GM19351 (cell line): ENCODE results near the gene MYPN.

Source experiments
- ATAC-seq: cut with Tn5 transposase; IDR thresholded peaks from one replicate; pipeline ENCODE4 v1.9.1; 2021; ENCODE audit warnings: mild to moderate bottlenecking, moderate library complexity; ENCODE audit not compliant: unreplicated experiment

Gene MYPN

DNA sequence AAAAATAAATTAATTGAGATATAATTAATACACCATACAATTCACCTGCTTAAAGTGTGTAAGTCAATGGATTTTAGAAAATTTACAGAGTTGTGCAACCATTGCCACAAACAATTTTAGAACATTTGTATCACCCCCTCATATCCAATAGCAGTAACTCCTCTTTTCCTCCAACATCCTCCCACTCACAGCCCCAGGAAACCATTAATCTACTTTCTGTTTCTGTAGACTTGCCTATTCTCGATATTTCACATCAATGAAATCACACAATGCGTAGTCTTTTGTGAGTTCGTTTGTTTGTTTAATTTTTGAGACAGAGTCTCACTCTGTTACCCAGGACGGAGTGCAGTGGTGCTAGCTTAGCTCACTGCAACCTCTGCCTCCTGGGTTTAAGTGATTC is 20.5 kb upstream of the MYPN start:
- no peak for ATAC-seq

DNA sequence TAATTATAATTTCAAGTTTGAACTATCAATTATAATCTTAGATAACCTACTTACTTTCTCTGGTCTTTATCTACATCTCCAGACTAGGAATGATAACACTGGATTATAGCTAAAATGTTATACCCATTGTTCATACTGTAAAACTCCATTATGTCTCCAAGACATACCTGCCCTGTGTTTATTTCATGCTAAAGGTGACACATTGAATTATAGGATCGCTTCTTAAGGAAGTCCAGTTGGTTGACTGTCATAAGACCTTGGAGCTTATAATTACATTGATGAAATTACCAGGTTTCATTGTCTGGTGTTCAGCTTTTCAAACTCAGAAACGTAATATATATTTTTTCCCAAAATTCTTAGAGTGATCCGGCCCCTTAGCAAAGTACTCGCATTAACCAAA is 18.7 kb upstream of the MYPN start:
- ATAC-seq = no peak

DNA sequence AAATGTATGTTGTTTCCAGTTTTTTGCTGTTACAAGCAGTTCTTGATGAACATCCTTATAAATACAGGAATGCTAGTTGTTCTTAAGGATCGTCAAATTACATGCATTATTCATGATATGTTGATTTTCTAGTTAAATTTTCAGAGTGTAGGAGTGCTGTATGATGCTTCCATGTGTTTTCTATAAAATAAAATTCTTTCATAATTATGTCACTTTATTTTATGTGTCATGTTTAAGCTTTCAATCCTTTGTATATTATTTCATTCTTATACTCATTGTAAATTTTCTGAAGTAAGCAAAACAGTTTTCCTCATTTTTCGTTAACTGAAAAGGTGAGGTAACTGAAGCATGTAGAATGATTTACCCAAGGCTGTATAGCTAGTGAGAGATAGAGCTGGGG is 16.8 kb upstream of the MYPN start:
- no peak for ATAC-seq

DNA sequence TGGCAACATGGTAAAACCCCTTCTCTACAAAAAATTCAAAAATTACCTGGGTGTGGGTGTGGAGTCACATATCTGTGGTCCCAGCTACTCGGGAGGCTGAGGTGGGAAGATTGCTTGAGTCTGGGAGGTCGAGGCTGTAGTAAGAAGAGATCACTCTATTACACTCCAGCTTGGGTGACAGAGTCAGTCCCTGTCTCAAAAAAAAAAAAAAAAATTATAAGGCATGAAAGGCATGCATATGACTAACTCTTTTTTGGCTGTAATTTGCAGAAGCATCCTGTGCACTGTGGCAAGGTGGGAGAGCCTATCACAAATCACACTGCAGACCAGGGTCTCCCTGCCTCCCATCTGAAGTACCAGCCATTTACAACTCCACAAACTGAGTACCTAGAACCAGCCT is 14.1 kb upstream of the MYPN start:
- ATAC-seq = no peak

DNA sequence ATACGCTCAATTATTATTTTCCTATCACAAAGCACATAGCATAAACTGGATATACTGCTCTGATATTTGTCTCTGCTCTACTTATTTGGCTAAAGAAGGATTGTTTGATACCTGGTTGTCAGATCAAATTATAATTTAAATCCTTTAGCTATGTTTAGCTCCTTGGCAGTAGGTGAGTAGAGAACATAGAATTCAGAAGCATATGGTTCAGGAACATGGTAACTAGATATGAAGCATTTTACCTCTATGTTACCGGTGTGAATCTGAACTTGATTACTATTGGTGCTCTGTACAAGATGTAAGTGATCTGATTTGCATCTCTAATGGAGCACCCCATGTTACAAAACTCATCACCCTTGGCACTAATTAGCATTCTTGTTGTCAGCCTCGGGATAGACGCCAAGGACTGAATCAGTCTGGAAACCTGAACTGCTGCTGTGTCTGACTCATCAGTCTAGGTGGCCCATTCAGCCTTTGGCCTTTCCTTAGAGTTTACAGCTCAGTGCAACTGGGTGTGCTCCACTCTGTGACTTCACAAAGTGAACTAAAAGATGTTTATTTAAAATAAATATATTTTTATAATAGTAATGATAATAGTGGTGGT is 12.3 kb upstream of the MYPN start:
- no peak for ATAC-seq

DNA sequence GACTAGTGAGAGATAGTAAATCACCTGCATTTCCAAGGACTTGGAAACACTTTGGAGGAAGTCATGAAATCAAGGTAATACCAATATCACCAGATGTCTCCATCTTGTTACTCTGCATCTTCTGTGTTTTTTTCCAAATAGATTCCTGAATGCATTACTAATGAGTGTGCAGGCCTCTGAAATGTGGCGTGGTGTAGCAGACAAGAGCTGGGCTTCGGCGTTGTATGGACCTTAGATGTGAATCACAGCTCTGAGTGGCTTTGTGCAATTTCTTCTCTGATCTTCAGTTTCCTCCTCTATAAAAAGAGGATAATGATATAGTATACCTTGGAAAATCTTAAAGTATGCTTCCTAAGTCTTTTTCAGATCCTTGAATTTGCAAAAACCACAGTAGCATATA is 9.6 kb upstream of the MYPN start:
- no peak for ATAC-seq

DNA sequence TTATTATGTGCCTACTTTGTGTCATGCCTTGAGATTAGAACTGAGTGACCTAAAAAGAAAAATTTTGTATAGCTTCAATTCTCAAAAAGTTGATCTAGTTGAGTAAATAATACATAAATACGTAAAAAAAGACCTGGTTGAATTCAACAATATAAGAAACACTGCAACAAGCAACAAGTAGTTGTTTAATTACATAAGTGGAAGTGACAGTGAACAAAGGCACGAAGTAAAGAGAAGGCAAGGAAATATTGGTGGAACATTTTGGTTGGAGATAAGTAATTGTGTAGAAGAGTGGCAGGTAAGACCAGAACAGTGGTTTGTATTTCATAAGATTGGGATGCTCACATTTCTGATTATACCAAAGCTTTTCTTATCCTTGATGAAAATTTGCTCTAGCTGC is 8.2 kb upstream of the MYPN start:
- ATAC-seq = no peak

DNA sequence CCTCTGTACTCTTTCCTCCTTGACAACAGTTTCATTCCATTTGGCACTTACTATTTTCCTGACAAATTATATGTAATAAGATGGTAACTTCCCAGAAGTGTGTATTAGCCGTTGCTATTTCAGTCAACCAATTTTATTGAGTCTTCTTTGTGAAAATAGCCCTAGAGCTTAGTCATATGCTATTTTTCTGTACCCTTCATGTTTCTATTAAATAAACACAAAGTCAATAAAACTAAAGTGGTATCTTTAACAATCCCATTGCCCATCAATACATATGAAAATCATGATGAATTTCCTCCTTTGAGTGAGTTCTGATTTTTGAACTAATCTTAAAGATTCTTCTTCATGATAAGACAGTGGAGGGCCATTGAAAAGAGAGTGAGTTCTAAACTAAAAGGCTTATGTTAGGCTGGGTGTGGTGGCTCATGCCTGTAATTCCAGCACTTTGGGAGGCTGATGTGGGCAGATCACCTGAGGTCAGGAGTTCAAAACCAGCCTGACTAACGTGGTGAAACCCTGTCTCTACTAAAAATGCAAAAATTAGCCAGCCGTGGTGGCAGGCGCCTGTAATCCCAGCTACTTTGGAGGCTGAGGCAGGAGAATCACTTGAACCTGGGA is 5.9 kb upstream of the MYPN start:
- ATAC-seq = no peak

DNA sequence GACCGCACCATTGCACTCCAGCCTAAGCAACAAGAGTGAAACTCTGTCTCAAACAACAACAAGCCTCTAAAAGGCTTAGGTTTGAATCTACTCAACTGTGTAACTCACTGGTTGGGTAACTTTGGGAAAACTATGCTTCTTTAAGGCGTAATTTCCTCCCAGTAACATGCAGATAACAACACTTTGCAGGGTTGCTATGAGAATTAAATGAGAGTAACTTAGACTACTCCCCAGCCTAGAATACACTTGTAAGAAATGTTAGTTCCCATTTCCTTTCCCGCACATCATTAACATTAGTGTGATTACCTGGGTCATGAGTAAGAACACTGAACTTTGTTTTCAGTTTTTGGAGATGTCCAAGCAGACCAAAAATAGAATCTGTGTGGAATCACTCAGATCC is 5.4 kb upstream of the MYPN start:
- no peak for ATAC-seq

DNA sequence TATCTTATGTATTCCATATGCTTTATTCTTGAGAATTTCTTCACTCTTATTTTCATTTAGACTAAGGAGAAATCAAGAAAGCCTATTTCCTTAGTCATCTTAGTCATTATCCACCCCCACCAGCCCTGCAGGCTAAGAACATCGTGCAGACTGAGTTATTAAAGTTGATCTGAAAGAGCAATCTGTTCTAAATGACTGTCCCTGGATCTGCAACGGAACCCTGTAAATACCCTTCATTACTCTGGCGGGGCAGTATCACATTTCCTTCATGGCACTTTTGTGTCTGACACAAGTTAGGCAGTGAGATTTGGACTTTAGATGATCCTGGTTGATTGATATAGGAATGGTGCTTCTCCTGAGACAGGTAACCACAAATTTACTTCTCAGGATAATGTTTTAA is 3.5 kb upstream of the MYPN start:
- ATAC-seq = no peak

DNA sequence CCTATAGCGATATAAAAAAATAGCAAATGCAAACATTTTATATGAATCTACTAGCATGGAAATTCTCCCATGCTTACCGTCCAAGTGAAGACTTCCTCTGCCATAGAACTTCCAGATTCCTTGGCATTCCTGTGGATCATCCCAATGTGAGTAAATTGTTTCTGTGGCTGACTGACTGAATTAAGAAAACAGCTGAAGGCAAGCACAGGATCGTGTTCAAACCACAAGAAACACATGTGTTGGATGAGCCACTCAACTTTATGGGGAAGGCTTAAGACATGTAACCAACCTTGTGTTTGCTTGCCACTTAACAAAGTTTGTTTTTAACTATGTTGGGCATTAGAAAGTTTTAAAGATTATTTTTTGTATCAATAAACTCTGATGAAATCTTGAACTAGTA is 2.6 kb upstream of the MYPN start:
- no peak for ATAC-seq

DNA sequence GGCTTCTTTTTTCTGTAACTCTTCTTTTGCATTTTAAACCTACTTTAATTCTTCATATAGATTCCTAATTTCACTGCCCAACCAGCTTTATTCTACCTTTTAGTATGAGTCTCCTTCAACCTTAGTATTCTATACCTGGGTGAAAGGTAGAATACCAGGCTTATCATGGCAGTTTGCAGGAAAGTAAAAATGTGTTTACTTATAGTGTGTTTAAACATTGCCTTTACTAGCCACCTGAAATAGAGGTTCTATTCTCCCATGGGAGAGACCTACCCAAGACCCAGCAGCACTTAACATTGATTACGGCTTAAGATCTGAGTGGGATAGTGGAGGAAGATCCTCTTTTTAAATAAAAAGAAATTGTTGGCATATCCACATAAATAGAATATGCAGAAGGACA is 1.6 kb upstream of the MYPN start:
- no peak for ATAC-seq

DNA sequence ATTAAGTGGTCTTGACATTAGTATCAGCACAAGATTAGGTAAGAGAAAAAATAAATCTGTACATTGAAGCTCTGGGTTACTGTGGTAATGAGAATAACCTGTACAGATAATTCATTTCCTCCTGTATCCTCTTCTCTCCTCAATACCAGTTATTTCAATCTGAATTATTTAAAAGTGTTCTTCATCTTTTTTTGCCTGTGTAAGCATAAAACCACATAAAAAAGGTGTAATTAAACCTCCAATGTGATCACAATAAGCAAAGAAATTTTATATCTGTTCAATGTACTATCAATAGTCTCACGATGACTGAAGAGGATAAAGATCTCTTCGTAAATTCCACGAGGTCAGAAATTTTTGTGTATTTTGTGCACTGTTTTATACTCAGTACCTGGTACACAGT is 1.2 kb upstream of the MYPN start:
- no peak for ATAC-seq

DNA sequence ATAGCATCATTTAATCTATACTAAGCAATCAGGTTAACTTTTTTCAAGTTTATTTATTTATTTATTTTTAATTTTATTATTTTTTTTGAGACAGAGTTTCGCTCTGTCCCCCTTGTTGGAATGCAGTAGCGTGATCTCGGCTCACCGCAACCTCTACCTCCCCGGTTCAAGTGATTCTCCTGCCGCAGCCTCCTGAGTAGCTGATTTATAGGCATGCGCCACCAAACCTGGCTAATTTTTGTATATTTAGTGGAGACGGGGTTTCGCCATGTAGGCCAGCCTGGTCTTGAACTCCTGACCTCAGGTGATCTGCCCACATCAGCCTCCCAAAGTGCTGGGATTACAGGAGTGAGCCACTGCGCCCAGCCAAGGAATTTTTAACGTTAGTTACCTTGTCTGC is 635 bp upstream of the MYPN start:
- ATAC-seq = no peak

DNA sequence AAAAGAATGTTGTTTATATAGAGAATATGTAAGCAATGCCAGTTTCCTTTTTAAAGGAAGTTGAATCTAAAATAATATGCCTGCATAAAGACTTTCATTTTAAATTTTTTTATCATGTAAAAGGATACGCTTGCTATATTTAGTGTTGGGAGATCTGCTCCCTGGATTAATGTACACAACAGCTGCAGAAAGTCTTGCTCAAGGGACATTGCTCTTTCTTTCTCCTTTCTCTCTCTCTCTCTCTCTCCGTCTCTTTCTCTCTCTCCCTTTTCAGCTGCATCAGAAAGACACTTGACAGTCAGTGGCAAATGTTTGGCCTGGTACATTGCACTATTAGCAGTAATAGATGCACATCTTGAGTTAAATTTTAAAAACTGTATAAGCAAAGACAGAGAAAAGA is 739 bp downstream of the MYPN start:
- no peak for ATAC-seq

DNA sequence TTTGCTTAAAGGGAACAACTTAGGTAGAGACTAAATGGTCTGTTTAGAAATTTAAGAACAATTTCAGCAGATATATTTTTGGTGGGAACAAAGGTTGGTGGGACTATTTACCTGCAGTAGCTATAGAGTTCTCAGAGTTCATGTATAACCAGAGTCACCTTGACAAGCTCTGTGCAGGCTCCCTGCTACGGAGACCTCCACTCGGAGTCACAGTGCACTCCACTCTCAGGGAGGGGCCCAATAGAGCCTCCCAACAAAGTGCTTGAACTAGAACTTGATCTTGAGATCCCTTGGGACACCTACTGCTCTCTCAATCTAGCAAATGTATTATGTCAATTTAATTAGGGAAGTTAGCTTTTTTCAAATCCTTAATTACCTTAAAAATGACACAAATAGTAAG is 2.3 kb downstream of the MYPN start:
- no peak for ATAC-seq

DNA sequence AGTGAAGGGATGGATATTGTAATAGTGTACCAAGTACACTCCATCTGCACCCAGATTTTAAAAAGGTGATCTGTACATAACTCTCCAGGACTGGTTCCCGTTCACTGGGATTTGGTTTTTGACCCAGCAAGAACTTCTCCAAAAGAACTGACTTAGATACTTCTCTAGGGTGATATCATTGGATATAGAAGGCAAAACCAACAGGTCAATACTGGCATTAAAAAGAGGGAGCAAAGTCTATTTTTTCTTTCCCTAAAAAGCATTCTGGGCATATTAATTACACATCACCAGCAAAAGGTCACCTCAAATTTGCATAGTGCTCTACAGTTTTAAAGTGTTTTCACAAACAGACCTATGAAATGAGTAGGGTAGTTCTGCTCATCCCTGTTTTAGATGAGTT is 3.5 kb downstream of the MYPN start:
- no peak for ATAC-seq

DNA sequence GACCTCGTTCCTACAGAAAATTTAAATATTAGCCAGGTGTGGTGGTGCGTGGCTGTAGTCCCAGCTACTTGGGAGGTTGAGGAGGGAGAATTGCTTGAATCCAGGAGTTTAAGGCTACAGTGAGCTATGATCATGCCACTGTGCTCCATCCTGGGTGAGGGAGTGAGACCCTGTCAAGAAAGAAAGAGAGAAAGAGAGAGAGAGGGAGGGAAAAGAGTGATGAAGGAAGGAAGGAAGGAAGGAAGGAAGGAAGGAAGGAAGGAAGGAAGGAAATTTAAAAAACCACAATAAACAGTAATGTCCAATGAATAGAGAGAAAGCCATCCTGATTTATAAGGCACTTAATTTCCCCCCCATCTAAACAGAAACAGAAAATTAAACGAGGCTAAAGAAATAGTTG is 9.4 kb downstream of the MYPN start:
- no peak for ATAC-seq

DNA sequence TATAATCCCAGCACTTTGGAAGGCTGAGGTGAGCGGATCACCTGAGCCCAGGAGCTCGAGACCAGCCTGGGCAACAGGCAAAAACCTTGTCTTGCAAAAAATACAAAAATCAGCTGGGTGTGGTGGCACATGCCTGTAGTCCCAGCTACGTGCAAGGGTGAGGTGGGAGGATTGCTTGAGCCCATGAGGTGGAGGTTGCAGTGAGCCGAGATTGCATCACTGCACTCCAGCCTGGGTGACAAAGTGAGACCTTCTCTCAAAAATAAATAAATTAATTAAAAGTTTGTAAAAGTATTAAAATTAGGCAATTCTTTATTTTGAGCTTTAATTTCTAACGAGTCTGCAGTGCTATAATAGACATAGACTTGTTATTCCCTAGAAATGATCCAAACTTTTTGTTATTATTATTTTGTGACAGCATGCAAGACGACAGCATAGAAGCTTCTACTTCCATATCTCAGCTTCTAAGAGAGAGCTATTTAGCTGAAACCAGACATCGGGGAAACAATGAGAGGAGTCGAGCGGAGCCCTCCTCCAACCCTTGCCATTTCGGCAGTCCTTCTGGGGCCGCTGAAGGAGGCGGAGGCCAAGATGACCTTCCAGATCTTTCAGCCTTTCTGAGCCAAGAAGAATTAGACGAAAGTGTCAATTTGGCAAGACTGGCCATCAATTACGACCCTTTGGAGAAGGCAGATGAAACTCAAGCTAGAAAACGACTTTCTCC is 11.9 kb downstream of the MYPN start:
- no peak for ATAC-seq

DNA sequence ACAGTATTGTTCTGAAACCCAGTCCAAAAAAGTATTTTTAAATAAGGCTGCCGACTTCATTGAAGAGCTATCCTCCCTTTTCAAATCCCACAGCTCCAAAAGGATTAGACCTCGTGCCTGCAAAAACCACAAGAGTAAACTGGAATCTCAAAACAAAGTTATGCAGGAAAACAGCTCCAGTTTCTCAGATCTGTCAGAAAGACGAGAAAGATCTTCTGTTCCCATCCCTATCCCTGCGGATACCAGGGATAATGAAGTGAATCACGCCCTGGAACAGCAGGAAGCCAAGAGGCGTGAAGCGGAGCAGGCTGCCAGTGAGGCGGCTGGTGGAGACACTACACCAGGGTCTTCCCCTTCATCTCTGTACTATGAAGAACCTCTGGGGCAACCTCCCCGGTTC is 12.6 kb downstream of the MYPN start:
- no peak for ATAC-seq

DNA sequence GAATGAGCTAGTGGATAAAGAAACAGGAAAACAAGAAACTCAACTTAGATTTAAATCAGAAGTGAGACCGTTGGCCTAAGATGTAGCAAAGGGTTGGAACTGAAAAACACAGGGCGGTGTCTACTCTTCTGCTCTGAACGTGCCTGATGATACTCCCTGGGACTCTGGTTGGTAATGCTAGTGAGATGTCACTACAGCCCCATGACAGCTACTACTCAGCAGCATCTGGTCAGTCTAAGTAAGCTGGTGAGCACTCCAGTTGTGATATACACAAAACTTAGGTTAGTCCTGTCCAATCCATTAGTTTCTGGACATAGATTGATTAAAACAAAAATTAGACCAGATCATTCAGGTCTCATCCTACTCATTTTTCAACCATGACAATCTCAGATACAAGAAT is 15.4 kb downstream of the MYPN start:
- no peak for ATAC-seq

DNA sequence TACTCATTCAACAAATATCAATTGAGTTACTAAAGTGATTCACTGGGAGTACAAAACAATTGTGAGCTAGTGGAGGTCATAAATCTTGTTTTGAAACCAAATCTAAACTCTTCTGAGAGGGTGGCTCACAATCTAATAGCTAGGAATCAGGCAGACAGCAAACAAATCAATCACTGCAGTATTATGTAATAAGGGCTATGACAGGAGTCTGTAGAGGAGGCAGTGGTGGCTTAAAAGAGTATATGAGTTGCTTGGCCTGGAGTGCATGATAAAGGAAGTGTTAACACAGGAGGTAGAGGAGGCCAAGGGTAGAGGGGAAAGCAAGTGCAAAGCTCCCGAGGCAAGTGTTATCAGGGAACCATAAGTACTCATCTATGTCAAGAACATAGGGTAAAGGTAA is 16.5 kb downstream of the MYPN start:
- ATAC-seq = no peak

DNA sequence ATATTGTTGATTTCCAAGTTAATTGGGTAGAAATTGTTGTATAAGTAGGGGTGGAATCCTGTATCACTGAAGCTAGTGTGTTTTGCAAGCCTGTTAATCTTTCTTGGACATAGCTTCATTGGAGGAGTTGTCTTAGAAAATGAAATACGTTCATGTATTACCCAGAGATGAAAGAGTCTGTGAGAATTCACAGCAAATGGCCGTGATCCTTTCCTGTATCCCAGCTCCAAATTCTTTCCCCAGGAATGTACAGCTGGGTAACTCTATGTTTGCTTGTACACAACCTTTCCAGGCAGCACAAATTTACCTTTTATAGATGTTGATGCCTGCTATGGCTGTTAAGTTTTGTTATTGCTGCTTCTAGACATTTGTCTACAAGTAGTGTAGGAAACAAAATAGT is 18.7 kb downstream of the MYPN start:
- no peak for ATAC-seq
